ENCODE data around the gene FARS2. TPM values are rescaled to one million over a fixed set of nuclear protein-coding genes. Genes with fewer than 3 reads are reported as not detected.
A peak's percentile ranks its signal among the peaks of the same experiment; 100 is the strongest.

The FARS2 gene
- total and polyA plus RNA-seq, 4 donors: 9.2 to 31.4 (median 19.4) TPM

DNA sequence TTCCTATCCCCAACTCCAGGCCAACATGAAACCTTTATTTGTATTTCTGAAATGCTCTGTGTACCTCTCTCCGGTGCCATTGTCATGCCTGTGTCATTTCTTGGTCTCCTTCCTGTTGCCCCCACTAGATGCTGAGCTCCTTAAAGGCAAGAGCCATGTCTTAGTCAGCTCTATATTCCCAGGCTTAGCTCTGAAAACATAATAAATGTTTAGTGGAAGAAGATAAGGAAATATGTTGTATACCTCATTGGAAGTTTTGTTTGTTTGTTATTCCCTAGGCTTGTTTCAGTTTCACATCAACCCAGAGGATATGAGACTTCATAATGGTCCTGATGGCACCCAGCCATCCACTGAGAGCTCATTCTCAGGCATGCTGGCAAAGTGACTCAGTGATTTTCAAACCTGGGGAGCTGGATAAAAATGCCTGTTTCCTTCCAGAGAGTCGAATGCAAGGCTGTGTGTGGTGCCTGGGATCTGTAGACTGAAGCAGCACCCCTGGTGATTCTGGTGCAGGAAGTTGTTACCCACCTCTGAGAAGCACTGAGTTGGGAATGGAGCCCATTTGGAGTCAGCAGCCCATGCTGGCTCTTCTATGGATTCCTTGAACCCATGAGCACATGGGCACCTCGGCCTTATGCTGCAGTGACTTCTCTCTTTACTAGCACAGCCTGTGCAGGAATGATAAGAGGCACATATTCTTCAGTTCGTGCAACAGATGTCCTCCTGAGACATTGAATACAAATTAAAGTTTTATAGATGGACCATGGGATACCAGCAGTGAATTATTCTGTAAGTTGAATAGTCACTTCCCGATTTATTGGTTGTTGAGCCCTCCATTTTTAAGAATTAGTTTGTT, 205.2 kb downstream of the FARS2 start:
- Histone ChIP-seq H3K4me1 (ENCODE audit: control insufficient read depth in 5 of 5, insufficient read depth in 5 of 5, low read length in 5 of 5) (peaks cover 0 to 7% (median 0%) of the 10 kb centered on the region in 5 donors), H3K9ac (ENCODE audit: insufficient read depth in 1 of 2, low read length in 2 of 2) (no peak overlapping the region), H3K36me3 (ENCODE audit: control insufficient read depth in 4 of 4, insufficient read depth in 4 of 4, low read length in 4 of 4) (no peaks in the 10 kb centered on the region), H3K27ac (ENCODE audit: low read depth in 1 of 2, low read length in 1 of 2) (no peak overlapping the region), H3K9me3 (ENCODE audit: control insufficient read depth in 4 of 4, insufficient read depth in 3 of 4, low read length in 3 of 4) (peaks cover 0 to 2% (median 0%) of the 10 kb centered on the region in 4 donors), H3K4me3 (no peak overlapping the region), H3K27me3 (ENCODE audit: control insufficient read depth in 3 of 3, insufficient read depth in 3 of 3, low read length in 2 of 3) (no peaks in the 10 kb centered on the region)
- WGBS, 2 donors: 80 to 82% methylated on average over 5 of the region's 5 CpGs
- DNase-seq (peak in 2 of 3 donors; percentile 26 to 28), ATAC-seq (ENCODE audit: insufficient read depth, low FRiP score) (no peak)
- no peak for TF ChIP-seq CTCF (IDR thresholded peaks at IDR 0.05; ENCODE audit: control extremely low read depth, extremely low read depth)

- Histone ChIP-seq H3K4me3 (no peak overlapping the region), H3K36me3 (ENCODE audit: control insufficient read depth in 4 of 4, insufficient read depth in 4 of 4, low read length in 4 of 4) (no peaks in the 10 kb centered on the region), H3K9ac (ENCODE audit: insufficient read depth in 1 of 2, low read length in 2 of 2) (no peak overlapping the region), H3K9me3 (ENCODE audit: control insufficient read depth in 4 of 4, insufficient read depth in 3 of 4, low read length in 3 of 4) (no peaks in the 10 kb centered on the region), H3K27me3 (ENCODE audit: control insufficient read depth in 3 of 3, insufficient read depth in 3 of 3, low read length in 2 of 3) (no peaks in the 10 kb centered on the region), H3K27ac (ENCODE audit: low read depth in 1 of 2, low read length in 1 of 2) (no peak overlapping the region), H3K4me1 (ENCODE audit: control insufficient read depth in 5 of 5, insufficient read depth in 5 of 5, low read length in 5 of 5) (peaks cover 0 to 10% (median 0%) of the 10 kb centered on the region in 5 donors)
- 88 to 93% methylated on average over 4 of the region's 4 CpGs for WGBS, 2 donors
- TF ChIP-seq CTCF (IDR thresholded peaks at IDR 0.05; ENCODE audit: control extremely low read depth, extremely low read depth): no peak
- ATAC-seq (ENCODE audit: insufficient read depth, low FRiP score): no peak
- DNase-seq: no peak
Observed at GRCh38 chr6:5468586-5468985, 207.3 kb downstream of the FARS2 start.

DNA sequence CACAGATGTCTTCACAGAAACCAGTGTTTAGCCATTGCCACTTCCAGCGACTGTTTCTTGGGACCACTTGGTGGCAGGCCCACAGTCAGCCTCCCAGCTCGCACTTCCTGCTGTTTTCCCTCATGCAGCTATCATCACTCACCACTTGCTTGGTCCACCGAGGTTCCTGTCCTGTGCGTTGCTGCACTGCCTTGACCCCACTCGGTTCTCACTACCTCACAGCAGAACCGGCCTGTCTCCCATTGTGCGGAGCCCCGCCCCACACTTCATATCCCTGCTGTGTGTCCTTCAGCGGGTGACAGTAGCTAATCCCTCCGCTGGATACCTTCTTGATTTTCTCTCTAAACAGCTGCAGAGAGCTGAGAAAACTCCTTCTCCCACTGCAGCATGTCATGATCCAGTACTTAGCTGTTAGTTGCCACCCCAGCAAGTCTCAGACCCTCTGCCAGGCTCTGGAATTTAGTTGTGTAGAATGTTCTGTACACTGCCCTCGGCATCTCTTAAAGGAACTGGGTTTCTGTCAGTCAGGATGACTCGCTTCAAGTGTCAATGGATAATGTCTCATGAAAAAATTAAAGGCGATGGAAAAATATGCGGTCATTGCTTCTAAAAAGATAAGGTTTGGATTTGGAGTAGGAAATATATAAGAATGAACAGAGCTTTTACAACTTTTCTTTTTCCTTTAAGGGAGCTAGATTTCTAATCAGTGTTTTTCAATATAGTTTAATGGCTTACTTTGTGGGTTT, 208.0 kb downstream of the FARS2 start:
- no peak for TF ChIP-seq CTCF (IDR thresholded peaks at IDR 0.05; ENCODE audit: control extremely low read depth, extremely low read depth)
- Histone ChIP-seq H3K36me3 (ENCODE audit: control insufficient read depth in 4 of 4, insufficient read depth in 4 of 4, low read length in 4 of 4) (no peaks in the 10 kb centered on the region), H3K27me3 (ENCODE audit: control insufficient read depth in 3 of 3, insufficient read depth in 3 of 3, low read length in 2 of 3) (no peaks in the 10 kb centered on the region), H3K9me3 (ENCODE audit: control insufficient read depth in 4 of 4, insufficient read depth in 3 of 4, low read length in 3 of 4) (no peaks in the 10 kb centered on the region), H3K4me1 (ENCODE audit: control insufficient read depth in 5 of 5, insufficient read depth in 5 of 5, low read length in 5 of 5) (peaks cover 0 to 8% (median 0%) of the 10 kb centered on the region in 5 donors), H3K9ac (ENCODE audit: insufficient read depth in 1 of 2, low read length in 2 of 2) (no peak overlapping the region), H3K4me3 (no peak overlapping the region), H3K27ac (ENCODE audit: low read depth in 1 of 2, low read length in 1 of 2) (no peak overlapping the region)
- ATAC-seq (ENCODE audit: insufficient read depth, low FRiP score) (no peak), DNase-seq (no peak)
- WGBS, 2 donors: 87 to 90% methylated on average over 14 of the region's 14 CpGs
